HUES6 (cell line): ENCODE results near the gene SLC4A5.
A peak's percentile ranks its signal among the peaks of the same experiment; 100 is the strongest.

ENCODE experiments used
- H3K27ac ChIP-seq: 2 replicates; pipeline ENCODE4 v1.7.0; 2013; ENCODE audit warnings: low read depth, mild to moderate bottlenecking, low read length, inconsistent platforms
- H3K27me3 ChIP-seq: 2 replicates; pipeline ENCODE4 v1.6.1; 2013; ENCODE audit warnings: low read length; ENCODE audit not compliant: control insufficient read depth, insufficient read depth
- H3K36me3 ChIP-seq: 2 replicates; pipeline ENCODE4 v1.6.1; 2013; ENCODE audit warnings: low read length; ENCODE audit not compliant: control insufficient read depth, insufficient read depth
- H3K4me1 ChIP-seq: 2 replicates; pipeline ENCODE4 v1.6.1; 2013; ENCODE audit warnings: low read length; ENCODE audit not compliant: control insufficient read depth, insufficient read depth
- H3K4me3 ChIP-seq: 2 replicates; pipeline ENCODE4 v1.5.1; 2013; ENCODE audit warnings: low read depth, low read length
- H3K9ac ChIP-seq: one replicate; pipeline ENCODE4 v1.6.1; 2013; ENCODE audit warnings: mild to moderate bottlenecking, low read length
- H3K9me3 ChIP-seq: 2 replicates; pipeline ENCODE4 v1.6.1; 2013; ENCODE audit warnings: low read depth, low read length; ENCODE audit not compliant: control insufficient read depth, insufficient read depth

The SLC4A5 gene, protein sequence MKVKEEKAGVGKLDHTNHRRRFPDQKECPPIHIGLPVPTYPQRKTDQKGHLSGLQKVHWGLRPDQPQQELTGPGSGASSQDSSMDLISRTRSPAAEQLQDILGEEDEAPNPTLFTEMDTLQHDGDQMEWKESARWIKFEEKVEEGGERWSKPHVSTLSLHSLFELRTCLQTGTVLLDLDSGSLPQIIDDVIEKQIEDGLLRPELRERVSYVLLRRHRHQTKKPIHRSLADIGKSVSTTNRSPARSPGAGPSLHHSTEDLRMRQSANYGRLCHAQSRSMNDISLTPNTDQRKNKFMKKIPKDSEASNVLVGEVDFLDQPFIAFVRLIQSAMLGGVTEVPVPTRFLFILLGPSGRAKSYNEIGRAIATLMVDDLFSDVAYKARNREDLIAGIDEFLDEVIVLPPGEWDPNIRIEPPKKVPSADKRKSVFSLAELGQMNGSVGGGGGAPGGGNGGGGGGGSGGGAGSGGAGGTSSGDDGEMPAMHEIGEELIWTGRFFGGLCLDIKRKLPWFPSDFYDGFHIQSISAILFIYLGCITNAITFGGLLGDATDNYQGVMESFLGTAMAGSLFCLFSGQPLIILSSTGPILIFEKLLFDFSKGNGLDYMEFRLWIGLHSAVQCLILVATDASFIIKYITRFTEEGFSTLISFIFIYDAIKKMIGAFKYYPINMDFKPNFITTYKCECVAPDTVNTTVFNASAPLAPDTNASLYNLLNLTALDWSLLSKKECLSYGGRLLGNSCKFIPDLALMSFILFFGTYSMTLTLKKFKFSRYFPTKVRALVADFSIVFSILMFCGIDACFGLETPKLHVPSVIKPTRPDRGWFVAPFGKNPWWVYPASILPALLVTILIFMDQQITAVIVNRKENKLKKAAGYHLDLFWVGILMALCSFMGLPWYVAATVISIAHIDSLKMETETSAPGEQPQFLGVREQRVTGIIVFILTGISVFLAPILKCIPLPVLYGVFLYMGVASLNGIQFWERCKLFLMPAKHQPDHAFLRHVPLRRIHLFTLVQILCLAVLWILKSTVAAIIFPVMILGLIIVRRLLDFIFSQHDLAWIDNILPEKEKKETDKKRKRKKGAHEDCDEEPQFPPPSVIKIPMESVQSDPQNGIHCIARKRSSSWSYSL

DNA sequence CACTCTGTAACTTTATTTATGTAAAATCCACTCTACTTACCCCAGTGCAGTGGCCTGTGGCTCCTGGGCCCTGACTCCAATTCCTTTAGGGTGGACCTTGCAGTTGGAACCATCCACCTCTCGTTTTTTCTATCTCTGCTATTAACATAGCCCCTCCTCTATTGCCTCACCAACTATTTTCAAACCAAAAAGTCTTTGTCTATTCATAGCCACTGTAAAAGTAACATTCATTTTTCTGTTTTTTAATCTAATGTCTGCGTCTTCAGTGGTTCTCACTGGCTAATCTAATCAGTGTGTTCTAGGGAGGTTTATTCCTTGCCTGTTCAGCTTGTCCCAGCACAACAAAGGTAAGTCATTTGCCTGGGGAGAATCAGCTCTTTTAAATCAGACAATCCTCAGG is at the start of gene SLC4A5:
TSS of gene SLC4A5 (minus strand) at position 101 of the 400 bp plus-strand sequence. CDS start 28,393 bp downstream, outside the sequence.
- H3K4me1 ChIP-seq = no peaks in the 10 kb centered on the region
- no peak within 1 kb of the TSS for H3K27ac ChIP-seq
- no peak within 1 kb of the TSS for H3K9ac ChIP-seq
- H3K4me3 ChIP-seq = no peak within 1 kb of the TSS
- H3K9me3 ChIP-seq = no peaks in the 10 kb centered on the region
- no peaks in the 10 kb centered on the region for H3K27me3 ChIP-seq
- no peaks in the 10 kb centered on the region for H3K36me3 ChIP-seq

DNA sequence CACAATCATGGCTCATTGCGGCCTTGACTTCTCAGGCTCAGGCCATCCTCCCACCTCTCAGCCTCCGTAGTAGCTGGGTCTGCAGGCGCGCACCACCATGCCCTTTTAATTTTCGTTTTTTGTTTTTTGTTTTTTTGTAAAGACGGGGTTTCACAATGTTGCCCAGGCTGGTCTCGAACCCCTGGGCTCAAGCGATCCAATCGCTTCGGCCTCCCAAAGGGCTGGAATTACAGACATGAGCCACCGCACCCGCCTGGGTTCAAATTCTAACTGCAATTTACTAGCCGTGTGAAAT is 49.2 kb upstream of the SLC4A5 start:
- H3K9me3 ChIP-seq = no peaks in the 10 kb centered on the region
- no peaks in the 10 kb centered on the region for H3K36me3 ChIP-seq
- H3K27me3 ChIP-seq = no peaks in the 10 kb centered on the region
- H3K9ac ChIP-seq = no peak overlapping the region
- H3K4me3 ChIP-seq = peak overlapping the region; percentile 96
- peaks cover 10% of the 10 kb centered on the region for H3K4me1 ChIP-seq
- no peak overlapping the region; the same call in 1 of the 2 replicates for H3K27ac ChIP-seq

DNA sequence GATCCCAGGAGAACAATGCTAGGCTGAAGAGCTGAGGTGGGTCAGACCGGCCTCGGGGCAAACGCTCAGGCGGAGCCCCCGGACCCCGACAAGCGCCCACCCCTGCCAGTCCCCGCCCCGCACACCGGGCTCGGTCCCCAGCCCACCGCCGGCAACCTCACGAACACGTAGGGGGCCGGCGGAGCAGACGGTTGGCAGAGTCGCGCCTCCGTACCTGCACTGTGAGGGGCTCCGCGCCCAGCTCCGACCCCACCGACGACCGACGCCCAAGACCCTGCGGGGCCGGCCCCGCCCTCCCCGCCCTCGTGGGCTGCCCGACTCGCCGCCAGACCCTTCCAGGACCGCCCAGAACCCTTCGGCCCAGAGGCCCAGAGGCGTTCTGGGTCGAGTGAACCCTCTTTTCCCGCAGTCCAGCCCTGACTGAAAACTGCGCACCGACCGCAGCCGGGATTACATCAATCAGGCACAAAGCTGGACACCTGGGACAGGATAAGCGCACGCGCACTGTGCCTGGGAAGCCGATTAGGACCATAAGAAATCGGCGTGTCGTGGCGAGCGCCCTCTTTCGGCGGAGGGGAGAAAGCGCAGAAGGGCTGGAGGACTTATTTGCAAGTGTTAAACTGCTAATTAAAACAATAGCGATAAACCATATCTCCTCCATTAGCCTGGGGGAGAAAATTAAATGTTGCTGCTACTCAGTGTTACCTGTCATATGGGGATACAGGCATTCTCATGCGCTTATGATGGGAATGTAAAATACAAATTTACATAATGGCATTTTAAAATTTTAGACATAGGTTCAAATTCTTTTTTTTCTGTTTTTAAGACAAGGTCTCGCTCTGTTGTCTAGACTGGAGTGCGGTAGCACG is 48.6 kb upstream of the SLC4A5 start:
- peaks cover 10% of the 10 kb centered on the region for H3K4me1 ChIP-seq
- peak overlapping the region; percentile 98 for H3K27ac ChIP-seq
- peak overlapping the region; percentile 92 for H3K9ac ChIP-seq
- peak overlapping the region; percentile 96 for H3K4me3 ChIP-seq
- no peaks in the 10 kb centered on the region for H3K9me3 ChIP-seq
- H3K36me3 ChIP-seq = no peaks in the 10 kb centered on the region
- no peaks in the 10 kb centered on the region for H3K27me3 ChIP-seq

DNA sequence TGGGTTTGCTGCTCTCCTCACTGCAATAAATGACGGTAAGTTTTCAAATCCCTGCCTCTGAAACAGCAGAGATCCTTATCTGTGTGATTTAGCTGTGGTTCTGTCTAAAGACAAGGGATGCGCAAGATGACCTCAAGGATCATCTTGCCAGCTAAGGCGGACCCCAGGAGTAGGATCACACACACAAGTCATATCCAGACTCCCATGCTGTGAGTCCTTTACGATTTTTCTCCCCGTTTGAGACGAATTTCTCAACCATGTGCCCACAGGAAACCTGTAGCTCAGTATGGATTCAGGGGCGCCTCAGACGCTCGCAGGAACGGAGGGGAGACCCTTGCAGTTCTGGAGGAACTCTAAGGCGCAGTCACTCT is 48.0 kb upstream of the SLC4A5 start:
- peak overlapping the region; percentile 92 for H3K9ac ChIP-seq
- H3K27ac ChIP-seq = peak overlapping the region; percentile 98
- peak overlapping the region; percentile 96 for H3K4me3 ChIP-seq
- H3K27me3 ChIP-seq = no peaks in the 10 kb centered on the region
- no peaks in the 10 kb centered on the region for H3K36me3 ChIP-seq
- H3K4me1 ChIP-seq = peaks cover 10% of the 10 kb centered on the region
- H3K9me3 ChIP-seq = no peaks in the 10 kb centered on the region

DNA sequence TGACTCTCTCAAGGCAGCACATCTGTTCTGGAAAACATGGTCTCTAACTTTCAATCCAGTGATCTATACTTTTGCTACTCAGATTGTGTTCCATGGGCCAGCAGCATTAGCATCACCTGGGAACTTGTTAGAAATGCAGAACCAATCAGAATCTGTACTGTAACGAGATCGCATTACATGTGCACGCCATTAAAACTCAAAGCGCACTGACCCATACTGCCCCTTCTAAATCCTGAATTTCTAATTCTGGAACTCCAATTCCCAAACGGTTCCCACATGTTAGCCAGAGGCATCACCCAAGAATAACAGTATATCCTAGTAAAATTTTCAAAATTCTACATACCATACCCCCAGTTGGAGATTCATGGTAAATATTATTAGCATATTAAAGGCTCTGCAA is 47.4 kb upstream of the SLC4A5 start:
- Histone ChIP-seq H3K4me1 (peaks cover 10% of the 10 kb centered on the region), H3K27ac (no peak overlapping the region), H3K9me3 (no peaks in the 10 kb centered on the region), H3K36me3 (peaks cover under 1% of the 10 kb centered on the region), H3K4me3 (peak overlapping the region; percentile 96), H3K27me3 (no peaks in the 10 kb centered on the region), H3K9ac (no peak overlapping the region)

DNA sequence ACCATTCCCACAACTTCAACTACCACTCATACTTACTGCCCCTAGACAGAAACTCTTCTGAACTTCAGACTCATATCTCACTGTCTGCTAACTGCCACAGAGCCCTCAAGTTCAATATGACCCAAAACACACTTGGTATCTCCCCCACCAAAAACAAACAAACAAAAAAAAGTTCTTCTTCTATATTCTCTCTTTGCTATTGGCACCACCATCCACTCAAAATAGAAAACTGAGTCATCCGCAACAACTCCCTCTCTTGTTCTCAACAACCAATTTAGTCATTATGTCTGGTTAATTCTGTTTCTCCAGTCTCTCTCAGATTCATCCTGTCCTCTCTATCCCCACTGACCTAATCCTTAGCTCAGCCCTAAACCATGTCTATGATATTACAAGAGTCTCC is 44.1 kb upstream of the SLC4A5 start:
- Histone ChIP-seq H3K4me3 (no peak overlapping the region), H3K36me3 (peaks cover 13% of the 10 kb centered on the region), H3K4me1 (peaks cover 9% of the 10 kb centered on the region), H3K27ac (no peak overlapping the region), H3K9me3 (no peaks in the 10 kb centered on the region), H3K9ac (no peak overlapping the region), H3K27me3 (no peaks in the 10 kb centered on the region)

DNA sequence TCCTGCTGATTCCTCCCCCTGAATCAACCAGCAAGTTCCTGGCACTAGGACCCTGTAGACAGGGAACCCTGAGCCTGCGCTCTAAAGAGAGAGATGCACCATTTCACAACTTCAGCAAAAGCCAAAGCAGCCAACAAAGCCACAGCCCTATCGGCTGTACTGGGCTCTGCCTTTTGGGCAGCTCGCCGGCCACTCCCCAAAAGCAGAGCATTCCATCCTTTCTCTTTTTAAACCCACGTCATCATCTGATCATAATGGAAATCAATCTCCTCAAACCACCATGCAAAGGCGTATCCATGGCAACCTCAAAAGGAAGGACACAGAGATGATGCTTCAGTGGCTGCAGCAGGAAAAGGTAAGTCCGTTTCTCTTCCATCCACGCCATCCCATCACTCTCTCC is 42.2 kb upstream of the SLC4A5 start:
- peaks cover 13% of the 10 kb centered on the region for H3K36me3 ChIP-seq
- H3K4me1 ChIP-seq = peaks cover 7% of the 10 kb centered on the region
- H3K27me3 ChIP-seq = no peaks in the 10 kb centered on the region
- H3K27ac ChIP-seq = no peak overlapping the region
- no peaks in the 10 kb centered on the region for H3K9me3 ChIP-seq
- no peak overlapping the region for H3K9ac ChIP-seq
- no peak overlapping the region for H3K4me3 ChIP-seq

DNA sequence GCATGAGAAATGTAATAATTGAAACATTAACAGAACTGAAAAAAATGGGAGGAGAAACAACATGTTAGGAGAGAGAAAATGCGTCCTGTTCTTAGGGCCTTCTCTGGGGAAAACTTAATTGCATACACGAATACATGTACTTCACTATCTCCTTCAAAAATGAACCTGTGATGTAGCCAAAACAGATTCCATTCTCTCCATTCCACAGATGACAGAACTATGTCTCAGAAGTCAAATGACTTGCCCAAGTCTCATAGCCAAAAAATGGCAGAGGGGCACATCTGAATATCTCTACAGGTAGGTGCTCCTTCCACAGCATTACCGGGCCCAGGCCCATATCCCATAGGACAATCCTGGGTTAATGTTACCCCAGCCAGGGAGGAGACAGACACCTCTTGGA is 40.8 kb upstream of the SLC4A5 start:
- Histone ChIP-seq H3K36me3 (peaks cover 13% of the 10 kb centered on the region), H3K9ac (no peak overlapping the region), H3K27ac (no peak overlapping the region), H3K27me3 (no peaks in the 10 kb centered on the region), H3K9me3 (no peaks in the 10 kb centered on the region), H3K4me3 (no peak overlapping the region), H3K4me1 (peaks cover 16% of the 10 kb centered on the region)

DNA sequence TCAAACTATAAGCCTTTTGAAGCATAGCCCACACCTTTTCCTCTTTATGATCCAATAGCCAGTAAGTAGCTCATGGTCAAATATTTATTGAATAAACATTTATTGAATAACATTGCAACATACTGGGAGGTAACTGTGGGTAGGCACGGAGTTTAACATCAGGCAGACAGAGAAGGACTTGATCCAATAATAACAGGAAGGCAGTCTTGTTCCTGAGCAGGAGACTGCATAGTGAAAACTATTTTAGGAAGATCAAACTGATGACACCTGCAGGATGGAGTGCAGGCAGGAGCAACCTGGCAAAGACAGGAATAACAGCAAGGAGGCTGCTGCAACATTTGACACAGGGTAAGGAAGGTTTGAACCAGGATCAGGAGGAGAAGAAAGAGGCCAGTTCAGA is 40.0 kb upstream of the SLC4A5 start:
- peaks cover 21% of the 10 kb centered on the region for H3K4me1 ChIP-seq
- no peak overlapping the region for H3K27ac ChIP-seq
- no peaks in the 10 kb centered on the region for H3K9me3 ChIP-seq
- no peaks in the 10 kb centered on the region for H3K27me3 ChIP-seq
- H3K4me3 ChIP-seq = no peak overlapping the region
- no peak overlapping the region for H3K9ac ChIP-seq
- H3K36me3 ChIP-seq = peaks cover 13% of the 10 kb centered on the region

DNA sequence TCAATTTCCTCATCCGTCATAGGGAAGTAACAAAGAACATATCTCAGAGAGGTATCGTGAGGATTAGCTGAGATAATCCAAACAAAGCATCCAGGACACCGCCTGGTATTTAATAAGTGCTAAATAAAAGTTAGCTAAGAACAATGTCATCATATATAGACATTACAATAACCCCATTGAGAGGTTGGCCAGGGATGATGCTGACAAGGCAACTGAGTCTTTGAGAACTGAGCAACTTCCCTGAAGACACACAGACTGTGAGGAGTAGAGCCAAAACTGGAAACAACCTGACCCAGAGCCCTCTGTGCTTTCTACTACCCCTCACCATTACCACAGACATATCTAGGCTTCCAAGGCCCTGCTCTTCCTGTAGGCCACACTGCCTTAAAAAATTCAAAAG is 38.5 kb upstream of the SLC4A5 start:
- Histone ChIP-seq H3K36me3 (peaks cover 27% of the 10 kb centered on the region), H3K27me3 (no peaks in the 10 kb centered on the region), H3K4me1 (peaks cover 21% of the 10 kb centered on the region), H3K9me3 (no peaks in the 10 kb centered on the region), H3K27ac (no peak overlapping the region), H3K9ac (no peak overlapping the region), H3K4me3 (no peak overlapping the region)
